ENCODE results near the gene ZNF862.

DNA sequence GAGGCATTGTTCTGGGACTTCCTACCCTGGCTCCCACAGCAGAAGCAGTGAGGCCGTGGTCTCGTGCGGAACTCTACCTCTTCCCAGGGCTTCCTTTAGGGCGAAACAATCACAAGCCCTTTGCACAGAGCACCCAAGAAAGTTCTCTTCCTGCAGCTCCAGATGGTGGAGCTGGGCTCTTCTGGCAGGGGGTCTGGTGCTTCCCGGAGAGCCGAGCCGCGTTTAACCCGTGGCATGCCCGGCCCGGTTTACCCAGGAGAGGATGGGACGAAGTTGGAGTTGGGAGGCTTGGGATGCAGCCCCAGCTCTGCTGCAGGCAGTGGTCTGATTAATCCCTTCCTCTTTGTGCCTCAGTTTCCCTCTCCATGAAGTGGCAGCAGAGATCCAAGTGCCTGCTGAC is 26.6 kb downstream of the ZNF862 start:
- TF ChIP-seq FOXP2 (optimal IDR thresholded peaks at IDR 0.05; ENCODE audit: borderline replicate concordance, extremely low read depth, extremely low read length, insufficient read depth) (no peak), TAF1 (IDR thresholded peaks at IDR 0.05; ENCODE audit: borderline replicate concordance, insufficient read depth, low read length) (no peak)
- TF ChIP-seq, protein P1, sequence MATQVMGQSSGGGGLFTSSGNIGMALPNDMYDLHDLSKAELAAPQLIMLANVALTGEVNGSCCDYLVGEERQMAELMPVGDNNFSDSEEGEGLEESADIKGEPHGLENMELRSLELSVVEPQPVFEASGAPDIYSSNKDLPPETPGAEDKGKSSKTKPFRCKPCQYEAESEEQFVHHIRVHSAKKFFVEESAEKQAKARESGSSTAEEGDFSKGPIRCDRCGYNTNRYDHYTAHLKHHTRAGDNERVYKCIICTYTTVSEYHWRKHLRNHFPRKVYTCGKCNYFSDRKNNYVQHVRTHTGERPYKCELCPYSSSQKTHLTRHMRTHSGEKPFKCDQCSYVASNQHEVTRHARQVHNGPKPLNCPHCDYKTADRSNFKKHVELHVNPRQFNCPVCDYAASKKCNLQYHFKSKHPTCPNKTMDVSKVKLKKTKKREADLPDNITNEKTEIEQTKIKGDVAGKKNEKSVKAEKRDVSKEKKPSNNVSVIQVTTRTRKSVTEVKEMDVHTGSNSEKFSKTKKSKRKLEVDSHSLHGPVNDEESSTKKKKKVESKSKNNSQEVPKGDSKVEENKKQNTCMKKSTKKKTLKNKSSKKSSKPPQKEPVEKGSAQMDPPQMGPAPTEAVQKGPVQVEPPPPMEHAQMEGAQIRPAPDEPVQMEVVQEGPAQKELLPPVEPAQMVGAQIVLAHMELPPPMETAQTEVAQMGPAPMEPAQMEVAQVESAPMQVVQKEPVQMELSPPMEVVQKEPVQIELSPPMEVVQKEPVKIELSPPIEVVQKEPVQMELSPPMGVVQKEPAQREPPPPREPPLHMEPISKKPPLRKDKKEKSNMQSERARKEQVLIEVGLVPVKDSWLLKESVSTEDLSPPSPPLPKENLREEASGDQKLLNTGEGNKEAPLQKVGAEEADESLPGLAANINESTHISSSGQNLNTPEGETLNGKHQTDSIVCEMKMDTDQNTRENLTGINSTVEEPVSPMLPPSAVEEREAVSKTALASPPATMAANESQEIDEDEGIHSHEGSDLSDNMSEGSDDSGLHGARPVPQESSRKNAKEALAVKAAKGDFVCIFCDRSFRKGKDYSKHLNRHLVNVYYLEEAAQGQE (IDR thresholded peaks at IDR 0.05; ENCODE audit: insufficient read depth in 1 of 2, low read depth in 2 of 2, low read length in 2 of 2): no peak

Measured in PFSK-1 (cell line).